K562 (cell line): Measurements from ENCODE around the gene TMEM267. TPM values are rescaled to one million over a fixed set of nuclear protein-coding genes. Genes with fewer than 3 reads are reported as not detected.
A peak's percentile ranks its signal among the peaks of the same experiment; 100 is the strongest.

Source experiments
- CEBPB ChIP-seq: fragments of 450-650 bp; IDR thresholded peaks from 2 replicates; pipeline ENCODE4 v1.6.1; 2016; ENCODE audit warnings: missing genetic modification characterization, missing compliant biosample characterization
- CHD4 ChIP-seq: fragments of 200-600 bp; sonication (generic); IDR thresholded peaks from 3 replicates; pipeline ENCODE4 v1.6.1; 2012; ENCODE audit warnings: low read depth, mild to moderate bottlenecking, mixed read lengths, low read length, inconsistent platforms; ENCODE audit not compliant: insufficient read depth, insufficient replicate concordance, poor library complexity, severe bottlenecking
- CXXC5 ChIP-seq: fragments of 250-450 bp; sonication (Bioruptor Pico); IDR thresholded peaks from 2 replicates; pipeline ENCODE4 v1.8.0; 2022; ENCODE audit warnings: inconsistent platforms, mild to moderate bottlenecking, moderate library complexity
- EP300 ChIP-seq: IDR thresholded peaks from 2 replicates; pipeline ENCODE4 v1.6.1; 2012; ENCODE audit warnings: low read length, improper control_type of control experiment
- ERF ChIP-seq: fragments of 450-650 bp; formaldehyde crosslinking; IDR thresholded peaks from 2 replicates; pipeline ENCODE4 v1.4.0; 2020; ENCODE audit warnings: mild to moderate bottlenecking, mixed read lengths
- ESRRA ChIP-seq: fragments of 450-650 bp; IDR thresholded peaks from 2 replicates; pipeline ENCODE4 v1.6.1; 2014; ENCODE audit warnings: low read depth, mild to moderate bottlenecking, moderate library complexity, borderline replicate concordance
- ETV5 ChIP-seq: sonication (generic); formaldehyde crosslinking; IDR thresholded peaks from 2 replicates; pipeline ENCODE4 v1.4.0; 2020; ENCODE audit warnings: low read depth, mild to moderate bottlenecking, missing genetic modification reagents
- EWSR1 ChIP-seq: fragments of 450-650 bp; IDR thresholded peaks from 2 replicates; pipeline ENCODE4 v1.6.1; 2018; ENCODE audit warnings: borderline replicate concordance, mild to moderate bottlenecking, low read depth, moderate library complexity; ENCODE audit not compliant: partially characterized antibody
- GABPB1 ChIP-seq: sonication (generic); formaldehyde crosslinking; IDR thresholded peaks from 2 replicates; pipeline ENCODE4 v1.8.0; 2022; ENCODE audit warnings: mild to moderate bottlenecking, missing genetic modification reagents
- MCM7 ChIP-seq, 2 experiments: fragments of 450-650 bp; IDR thresholded peaks; 2 replicates each; pipeline ENCODE4 v1.6.1; 2016 to 2018
- PCBP1 ChIP-seq: fragments of 200-400 bp; formaldehyde crosslinking; IDR thresholded peaks from 2 replicates; pipeline ENCODE4 v1.6.1; 2018; ENCODE audit warnings: mild to moderate bottlenecking, low read depth, low read length; ENCODE audit not compliant: poor library complexity, severe bottlenecking
- PHF21A ChIP-seq: fragments of 450-650 bp; IDR thresholded peaks from 2 replicates; pipeline ENCODE4 v1.6.1; 2017; ENCODE audit warnings: low read depth, borderline replicate concordance
- POLR2AphosphoS5 ChIP-seq: IDR thresholded peaks from 2 replicates; pipeline ENCODE4 v1.6.1; 2011; ENCODE audit warnings: mild to moderate bottlenecking, low read depth, low read length, moderate library complexity; ENCODE audit not compliant: control insufficient read depth, insufficient read depth
- RBBP5 ChIP-seq: fragments of 200-600 bp; sonication (generic); IDR thresholded peaks from 2 replicates; pipeline ENCODE4 v1.6.1; 2012; ENCODE audit warnings: borderline replicate concordance, mild to moderate bottlenecking, low read length, control low read depth, inconsistent platforms; ENCODE audit not compliant: insufficient read depth, poor library complexity, severe bottlenecking
- SMAD1 ChIP-seq: fragments of 150-350 bp; IDR thresholded peaks from 2 replicates; pipeline ENCODE4 v1.6.1; 2014; ENCODE audit warnings: low read length, low read depth; ENCODE audit not compliant: partially characterized antibody
- SMARCB1 ChIP-seq: IDR thresholded peaks from 2 replicates; pipeline ENCODE4 v1.6.1; 2011; ENCODE audit warnings: improper control_type of control experiment, low read depth; ENCODE audit not compliant: insufficient read length
- TBL1XR1 ChIP-seq, 2 experiments: IDR thresholded peaks; 2 replicates each; pipeline ENCODE4 v1.6.1; 2012; ENCODE audit warnings: improper control_type of control experiment in 2 of 2, low read length in 2 of 2, mild to moderate bottlenecking in 1 of 2
- TRIM28 ChIP-seq: fragments of 450-650 bp; IDR thresholded peaks from 2 replicates; pipeline ENCODE4 v1.6.1; 2017
- WHSC1 ChIP-seq: IDR thresholded peaks from one replicate; pipeline ENCODE4 v1.6.1; 2012; ENCODE audit warnings: low read length, control low read depth, inconsistent platforms
- YY1 ChIP-seq, 3 experiments: IDR thresholded peaks; 2 replicates each; pipeline ENCODE4 v1.6.1; 2011; ENCODE audit warnings: low read length in 2 of 3, mild to moderate bottlenecking in 2 of 3, moderate library complexity in 2 of 3, borderline replicate concordance in 1 of 3, control low read depth in 1 of 3, low read depth in 1 of 3; ENCODE audit not compliant: insufficient read depth in 3 of 3, insufficient replicate concordance in 2 of 3, control insufficient read depth in 1 of 3, insufficient read length in 1 of 3; ENCODE audit errors: extremely low read depth in 1 of 3
- ZNF124 ChIP-seq: sonication (generic); formaldehyde crosslinking; IDR thresholded peaks from 2 replicates; pipeline ENCODE4 v1.8.1; 2022; ENCODE audit warnings: missing genetic modification reagents
- ZNF277 ChIP-seq: fragments of 250-450 bp; sonication (Bioruptor Pico); IDR thresholded peaks from 2 replicates; pipeline ENCODE4 v1.8.0; 2022; ENCODE audit warnings: inconsistent platforms, mild to moderate bottlenecking, moderate library complexity, borderline replicate concordance
- ZNF444 ChIP-seq: fragments of 250-450 bp; sonication (Bioruptor Pico); IDR thresholded peaks from 2 replicates; pipeline ENCODE4 v1.4.0; 2020; ENCODE audit warnings: mild to moderate bottlenecking, moderate library complexity
- ZNF511 ChIP-seq: sonication (generic); formaldehyde crosslinking; IDR thresholded peaks from 2 replicates; pipeline ENCODE4 v1.8.0; 2022; ENCODE audit warnings: mild to moderate bottlenecking, missing genetic modification reagents
- ZNF695 ChIP-seq: fragments of 450-650 bp; formaldehyde crosslinking; IDR thresholded peaks from 2 replicates; pipeline ENCODE4 v1.4.0; 2020; ENCODE audit warnings: mild to moderate bottlenecking, moderate library complexity
- ZNF75A ChIP-seq: fragments of 450-650 bp; formaldehyde crosslinking; IDR thresholded peaks from 2 replicates; pipeline ENCODE4 v1.4.0; 2020; ENCODE audit warnings: mild to moderate bottlenecking
- polyA plus RNA-seq, 8 experiments: library from polyadenylated mRNA; depleted of rRNA in 4 of 8; stranded (reverse) in 5 of 8; unstranded in 3 of 8; fragments of >200 nt; fragmentation: Nextera tagmentation in 2 of 8; fragmentation: Illumina TruSeq in 1 of 8; extraction: Ambion mirVana in 2 of 8; extraction: Trizol in 1 of 8; gene quantifications; 2 replicates each; pipeline versions ENCODE4 v1.2.1 to v1.2.3, GENCODE V29; 2011 to 2014; ENCODE audit warnings: inconsistent platforms in 1 of 8, missing spikeins in 1 of 8
- total RNA-seq, 7 experiments: library from RNA; depleted of rRNA in 6 of 7; stranded (reverse); fragments of >200 nt in 6 of 7; fragmentation: Illumina TruSeq in 2 of 7; extraction: Trizol in 2 of 7; gene quantifications; 2 replicates each; pipeline versions ENCODE4 v1.2.1 to v1.2.3, GENCODE V29; 2011 to 2021; ENCODE audit warnings: low replicate concordance in 1 of 7

Gene TMEM267
- total and polyA plus RNA-seq, 9 of the 15 experiments (the other 6 are each of a cell fraction or from before 2014, with no cell fraction given): 8.1 to 61.1 (median 17.8) TPM

- TF ChIP-seq ZNF511 (CRISPR knock-in tag): no peak
- no peak for TF ChIP-seq WHSC1
- peak; percentile 83 for TF ChIP-seq SMAD1
- no peak for TF ChIP-seq ERF
- peak; percentile 86 for TF ChIP-seq RBBP5
- TF ChIP-seq EWSR1: no peak
- TF ChIP-seq YY1 (IDR thresholded peaks at IDR 0.05; ENCODE audit: borderline replicate concordance in 1 of 3, control insufficient read depth in 1 of 3, extremely low read depth in 1 of 3, insufficient read depth in 3 of 3, insufficient read length in 1 of 3, insufficient replicate concordance in 2 of 3, low read depth in 1 of 3, low read length in 2 of 3): peak in 2 of 3 experiments; percentile 85 to 87
- no peak for TF ChIP-seq ZNF75A
- TF ChIP-seq GABPB1 (CRISPR knock-in tag): peak; percentile 96
- TF ChIP-seq ZNF695 (CRISPR knock-in tag): no peak
- peak; percentile 95 for TF ChIP-seq POLR2AphosphoS5
- no peak for TF ChIP-seq TRIM28
- 0 out of 4 replicates have a peak, but pooled peaks of 1 of the 2 experiments have one; percentile 30 for TF ChIP-seq TBL1XR1 (IDR thresholded peaks at IDR 0.05; ENCODE audit: low read length in 2 of 2)
- TF ChIP-seq MCM7 (IDR thresholded peaks at IDR 0.05): no peak
- no peak for TF ChIP-seq SMARCB1
- TF ChIP-seq EP300: peak; percentile 6; the same call in 1 of the 2 replicates
- no peak for TF ChIP-seq ZNF444 (CRISPR knock-in tag)
- no peak for TF ChIP-seq ZNF277
- peak; percentile 89 for TF ChIP-seq CXXC5 (CRISPR knock-in tag)
- no peak for TF ChIP-seq PCBP1
- no peak for TF ChIP-seq CEBPB (tag)
- TF ChIP-seq ESRRA: peak; percentile 83; the same call in 1 of the 2 replicates
- TF ChIP-seq ZNF124 (CRISPR knock-in tag): no peak
- no peak; the same call in none of the 2 replicates for TF ChIP-seq ETV5 (CRISPR knock-in tag)
- peak; percentile 99 for TF ChIP-seq PHF21A
- TF ChIP-seq CHD4: no peak
Measured at GRCh38 chr5:43514816-43515677, 31.4 kb upstream of the TMEM267 start, which contains the start of gene C5orf34 (continued).
